Mesothelial cell of epicardium (in vitro differentiated cells): ENCODE measurements around the gene PAX5. TPM values are rescaled to one million over a fixed set of nuclear protein-coding genes. Genes with fewer than 3 reads are reported as not detected.

Experiments used
- DNase-seq, 2 experiments: peaks; one replicate each; pipeline ENCODE4 v3.0.0; 2021; ENCODE audit warnings: low spot score in 2 of 2; ENCODE audit not compliant: unreplicated experiment in 2 of 2
- H3K27ac Mint-ChIP-seq: 2 replicates; pipeline ENCODE4 v1.8.0; 2021; ENCODE audit warnings: mixed read lengths
- H3K27me3 Mint-ChIP-seq: 2 replicates; pipeline ENCODE4 v1.8.0; 2021; ENCODE audit warnings: low read depth, mixed read lengths
- H3K36me3 Mint-ChIP-seq: 2 replicates; pipeline ENCODE4 v1.8.0; 2021; ENCODE audit warnings: mixed read lengths
- H3K4me1 Mint-ChIP-seq: 2 replicates; pipeline ENCODE4 v1.8.0; 2021; ENCODE audit warnings: mixed read lengths
- H3K4me3 Mint-ChIP-seq: 2 replicates; pipeline ENCODE4 v1.8.0; 2021; ENCODE audit warnings: mild to moderate bottlenecking, moderate library complexity, mixed read lengths
- H3K9me3 Mint-ChIP-seq: 2 replicates; pipeline ENCODE4 v1.8.0; 2021; ENCODE audit warnings: mixed read lengths
- CTCF ChIP-seq: fragments of 200-600 bp; sonication (generic); IDR thresholded peaks from one replicate; pipeline ENCODE4 v1.5.0; 2021; ENCODE audit warnings: antibody characterized with exemption; ENCODE audit not compliant: unreplicated experiment
- total RNA-seq: library from RNA; stranded (reverse); gene quantifications from 3 replicates; pipeline ENCODE4 v1.2.1, GENCODE V29; 2021

The PAX5 gene
- total RNA-seq, 1 donor from 2014 or later = not detected

GRCh38 chr9:36817160-36817834 lies 216.8 kb downstream of the PAX5 start:
- H3K9me3 Mint-ChIP-seq = peaks cover 3% of the 10 kb centered on the region
- H3K4me3 Mint-ChIP-seq = peak overlapping the region; percentile 11
- H3K27ac Mint-ChIP-seq = no peak overlapping the region
- no peaks in the 10 kb centered on the region for H3K36me3 Mint-ChIP-seq
- no peak for DNase-seq
- H3K27me3 Mint-ChIP-seq = peaks cover 85% of the 10 kb centered on the region
- no peak for TF ChIP-seq CTCF
- peaks cover 25% of the 10 kb centered on the region for H3K4me1 Mint-ChIP-seq

- no peak for TF ChIP-seq CTCF
- Mint-ChIP-seq H3K36me3 (no peaks in the 10 kb centered on the region), H3K4me3 (no peak overlapping the region), H3K27ac (no peak overlapping the region), H3K4me1 (peaks cover 25% of the 10 kb centered on the region), H3K27me3 (peaks cover 82% of the 10 kb centered on the region), H3K9me3 (peaks cover 9% of the 10 kb centered on the region)
- DNase-seq = no peak
These were observed 217.7 kb downstream of the PAX5 start for GRCh38 chr9:36816371-36816770.

- peaks cover 82% of the 10 kb centered on the region for H3K27me3 Mint-ChIP-seq
- H3K27ac Mint-ChIP-seq = no peak overlapping the region
- DNase-seq = no peak
- no peak for TF ChIP-seq CTCF
- H3K36me3 Mint-ChIP-seq = no peaks in the 10 kb centered on the region
- peaks cover 9% of the 10 kb centered on the region for H3K9me3 Mint-ChIP-seq
- H3K4me3 Mint-ChIP-seq = no peak overlapping the region
- peaks cover 25% of the 10 kb centered on the region for H3K4me1 Mint-ChIP-seq
These were observed 218.3 kb downstream of the PAX5 start for GRCh38 chr9:36815566-36816348.

GRCh38 chr9:36815023-36815422 lies 219.0 kb downstream of the PAX5 start:
- peaks cover 17% of the 10 kb centered on the region for H3K4me1 Mint-ChIP-seq
- no peak overlapping the region for H3K27ac Mint-ChIP-seq
- H3K36me3 Mint-ChIP-seq = no peaks in the 10 kb centered on the region
- no peak for TF ChIP-seq CTCF
- no peak for DNase-seq
- peaks cover 9% of the 10 kb centered on the region for H3K9me3 Mint-ChIP-seq
- H3K27me3 Mint-ChIP-seq = peaks cover 82% of the 10 kb centered on the region
- no peak overlapping the region for H3K4me3 Mint-ChIP-seq

GRCh38 chr9:36813154-36813553 lies 220.9 kb downstream of the PAX5 start:
- Mint-ChIP-seq H3K4me1 (peaks cover 3% of the 10 kb centered on the region), H3K27ac (no peak overlapping the region), H3K27me3 (peaks cover 79% of the 10 kb centered on the region), H3K36me3 (no peaks in the 10 kb centered on the region), H3K9me3 (peaks cover 9% of the 10 kb centered on the region), H3K4me3 (no peak overlapping the region)
- no peak for DNase-seq
- no peak for TF ChIP-seq CTCF
